Upper lobe of right lung (tissue), 1 donor: Measurements from ENCODE around the gene ZNF292. TPM values are rescaled to one million over a fixed set of nuclear protein-coding genes. Genes with fewer than 3 reads are reported as not detected.
"Not testable (repeated sequence)": the region's sequence is repeated elsewhere in the genome, so short reads cannot be mapped to it uniquely, and the experiment has no call there.

Experiments
- ATAC-seq: fragments of 200-7000 bp; cut with Tn5 transposase; one replicate; pipeline ENCODE4 v1.9.1; 2020; ENCODE audit warnings: mild to moderate bottlenecking, moderate library complexity
- DNase-seq: peaks from one replicate; pipeline ENCODE4 v3.0.0-alpha.2; 2020
- H3K27ac ChIP-seq: fragments of 200-600 bp; one replicate; pipeline ENCODE4 v1.8.0; 2022
- H3K27me3 ChIP-seq: fragments of 200-600 bp; one replicate; pipeline ENCODE4 v1.8.0; 2022; ENCODE audit warnings: mild to moderate bottlenecking
- H3K36me3 ChIP-seq: fragments of 200-600 bp; one replicate; pipeline ENCODE4 v1.8.0; 2022
- H3K4me1 ChIP-seq: fragments of 200-600 bp; one replicate; pipeline ENCODE4 v1.8.0; 2022
- H3K4me3 ChIP-seq: fragments of 200-600 bp; one replicate; pipeline ENCODE4 v1.8.0; 2022; ENCODE audit warnings: mild to moderate bottlenecking
- H3K9me3 ChIP-seq: fragments of 200-600 bp; one replicate; pipeline ENCODE4 v1.8.0; 2022
- intact Hi-C: fragments of 100-400 bp; cut with DNase I; formaldehyde crosslinking; loops from one replicate; pipeline ENCODE4 v1.11.0; 2022
- total RNA-seq: library from RNA; stranded (reverse); fragmentation: NEBNext Ultra II Directional; extraction: Animal tissue kit (Norgen Biotek cat#: 25700); gene quantifications from one replicate; pipeline ENCODE4 v1.2.1, GENCODE V29; 2021
- TF ChIP-seq, protein P1 (sequence below): fragments of 200-600 bp; IDR thresholded peaks from one replicate; pipeline ENCODE4 v1.8.0; 2022; ENCODE audit warnings: antibody characterized with exemption
- donor health status: DM: no; HTN: yes; CAD: no; lungs with severe emphysema.

ZNF292 gene
- total RNA-seq, 1 donor from 2014 or later = 34.0 TPM

DNA sequence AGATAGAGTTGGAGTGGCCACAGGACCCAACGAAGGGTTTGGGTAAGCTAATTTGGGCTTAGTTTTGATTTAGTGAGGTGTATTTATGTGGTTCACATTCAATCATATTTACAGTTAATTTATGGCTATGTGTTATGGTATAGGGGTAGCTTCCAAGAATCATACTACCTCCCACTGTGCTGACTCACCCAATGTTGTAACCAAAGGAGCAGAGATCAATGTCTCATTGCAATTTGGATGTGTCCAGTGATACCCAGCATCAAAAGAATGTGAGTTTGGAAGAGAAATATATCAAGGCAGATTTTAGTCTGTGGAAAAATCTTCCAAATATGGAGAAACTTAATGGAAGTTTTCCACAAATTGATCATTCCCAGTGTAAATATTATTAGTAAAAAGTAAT is 141.8 kb downstream of the ZNF292 start:
- H3K4me1 ChIP-seq = no peaks in the 10 kb centered on the region
- no peak for DNase-seq
- no peaks in the 10 kb centered on the region for H3K9me3 ChIP-seq
- ATAC-seq = no peak
- no peaks in the 10 kb centered on the region for H3K36me3 ChIP-seq
- H3K27me3 ChIP-seq = no peaks in the 10 kb centered on the region
- no peak overlapping the region for H3K27ac ChIP-seq
- no peak overlapping the region for H3K4me3 ChIP-seq
- intact Hi-C loops = no loop called here
- TF ChIP-seq, protein P1, sequence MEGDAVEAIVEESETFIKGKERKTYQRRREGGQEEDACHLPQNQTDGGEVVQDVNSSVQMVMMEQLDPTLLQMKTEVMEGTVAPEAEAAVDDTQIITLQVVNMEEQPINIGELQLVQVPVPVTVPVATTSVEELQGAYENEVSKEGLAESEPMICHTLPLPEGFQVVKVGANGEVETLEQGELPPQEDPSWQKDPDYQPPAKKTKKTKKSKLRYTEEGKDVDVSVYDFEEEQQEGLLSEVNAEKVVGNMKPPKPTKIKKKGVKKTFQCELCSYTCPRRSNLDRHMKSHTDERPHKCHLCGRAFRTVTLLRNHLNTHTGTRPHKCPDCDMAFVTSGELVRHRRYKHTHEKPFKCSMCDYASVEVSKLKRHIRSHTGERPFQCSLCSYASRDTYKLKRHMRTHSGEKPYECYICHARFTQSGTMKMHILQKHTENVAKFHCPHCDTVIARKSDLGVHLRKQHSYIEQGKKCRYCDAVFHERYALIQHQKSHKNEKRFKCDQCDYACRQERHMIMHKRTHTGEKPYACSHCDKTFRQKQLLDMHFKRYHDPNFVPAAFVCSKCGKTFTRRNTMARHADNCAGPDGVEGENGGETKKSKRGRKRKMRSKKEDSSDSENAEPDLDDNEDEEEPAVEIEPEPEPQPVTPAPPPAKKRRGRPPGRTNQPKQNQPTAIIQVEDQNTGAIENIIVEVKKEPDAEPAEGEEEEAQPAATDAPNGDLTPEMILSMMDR = no peak

DNA sequence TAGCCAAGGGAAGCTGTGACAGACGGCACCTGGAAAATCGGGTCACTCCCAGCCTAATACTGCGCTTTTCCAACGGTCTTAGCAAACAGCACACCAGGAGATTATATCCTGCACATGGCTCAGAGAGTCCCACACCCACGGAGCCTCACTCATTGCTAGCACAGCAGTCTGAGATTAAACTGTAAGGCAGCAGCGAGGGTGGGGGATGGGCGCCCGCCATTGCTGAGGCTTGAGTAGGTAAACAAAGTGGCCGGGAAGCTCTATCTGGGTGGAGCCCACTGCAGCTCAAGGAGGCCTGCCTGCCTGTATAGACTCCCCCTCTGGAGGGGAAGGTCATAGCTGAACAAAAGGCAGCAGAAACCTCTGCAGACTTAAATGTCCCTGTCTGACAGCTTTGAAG is 145.9 kb downstream of the ZNF292 start:
- H3K4me1 ChIP-seq, H3K27ac ChIP-seq, H3K9me3 ChIP-seq, H3K36me3 ChIP-seq, H3K4me3 ChIP-seq, intact Hi-C loops, H3K27me3 ChIP-seq, DNase-seq, ATAC-seq: not testable (repeated sequence)

DNA sequence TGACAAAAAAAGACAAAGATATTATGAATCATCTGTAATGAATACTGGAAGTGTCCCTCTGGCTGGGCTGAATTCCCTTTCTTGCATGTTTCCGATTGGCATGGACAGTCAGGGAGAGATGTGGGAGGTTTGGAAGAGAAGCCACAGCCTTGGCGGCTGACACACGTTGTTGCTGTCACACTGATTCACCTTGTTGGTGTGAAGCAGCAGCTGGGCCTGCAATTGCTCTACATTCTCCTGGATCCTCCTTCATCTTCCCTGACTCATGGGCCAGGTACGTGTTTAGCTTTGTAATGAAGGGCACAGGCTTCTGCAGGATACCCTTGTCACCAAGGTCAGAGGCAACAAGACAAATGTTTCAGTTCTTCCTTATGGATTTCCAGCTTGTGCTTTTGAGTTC is 153.6 kb downstream of the ZNF292 start:
- H3K9me3 ChIP-seq = no peaks in the 10 kb centered on the region
- H3K36me3 ChIP-seq = no peaks in the 10 kb centered on the region
- DNase-seq (no peak), ATAC-seq (no peak)
- no peak overlapping the region for H3K4me3 ChIP-seq
- no peaks in the 10 kb centered on the region for H3K27me3 ChIP-seq
- intact Hi-C loops = no loop called here
- TF ChIP-seq, protein P1 = no peak
- no peaks in the 10 kb centered on the region for H3K4me1 ChIP-seq
- no peak overlapping the region for H3K27ac ChIP-seq

DNA sequence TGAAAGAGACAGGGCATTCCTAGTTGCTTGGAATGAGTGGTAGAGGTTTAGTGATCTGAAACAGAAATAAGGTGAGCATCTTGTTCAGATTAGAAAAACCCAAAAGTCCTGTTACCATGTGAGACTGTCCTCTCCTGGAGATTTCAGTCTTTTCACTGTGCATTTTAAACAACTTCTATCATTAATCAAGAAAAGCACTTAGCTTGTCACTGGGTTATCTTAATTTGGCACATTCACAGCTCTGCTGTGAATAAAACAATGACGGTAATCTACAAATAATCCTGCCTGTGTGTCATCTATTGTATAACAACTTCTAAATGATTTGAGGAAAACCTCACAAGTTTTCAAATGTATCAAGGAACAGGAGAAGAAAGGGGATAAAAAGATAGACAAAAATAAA is 157.5 kb downstream of the ZNF292 start:
- H3K27ac ChIP-seq = no peak overlapping the region
- no peaks in the 10 kb centered on the region for H3K9me3 ChIP-seq

More for the DNA sequence above, 157.5 kb downstream of the ZNF292 start:
- ATAC-seq (no peak), DNase-seq (no peak)
- TF ChIP-seq, protein P1 = no peak
- H3K27me3 ChIP-seq = no peaks in the 10 kb centered on the region
- no peak overlapping the region for H3K4me3 ChIP-seq
- no peaks in the 10 kb centered on the region for H3K36me3 ChIP-seq
- H3K4me1 ChIP-seq = no peaks in the 10 kb centered on the region
- intact Hi-C loops = no loop called here

Other genes starting within 250 kb of the ZNF292 start
- gene HTR1E, start 218.0 kb upstream of the ZNF292 start, total RNA-seq = not detected
- not detected for gene CGA, start 60.5 kb upstream of the ZNF292 start, total RNA-seq
- 9.5 TPM for gene SMIM8, start 167.0 kb downstream of the ZNF292 start, total RNA-seq
- not detected for gene GJB7, start 173.7 kb downstream of the ZNF292 start, total RNA-seq
- gene C6orf163, start 189.2 kb downstream of the ZNF292 start, total RNA-seq = 2.1 TPM